Liver (tissue), 9 donors: Measurements from ENCODE around the gene MSI2. TPM values are rescaled to one million over a fixed set of nuclear protein-coding genes. Genes with fewer than 3 reads are reported as not detected.

Source experiments
- DNase-seq: peaks from one replicate; pipeline ENCODE4 v3.0.0-alpha.2; 2017; ENCODE audit warnings: low spot score
- H3K27ac ChIP-seq, 2 donors: one replicate each; pipeline ENCODE4 v1.7.0; 2013; ENCODE audit warnings: inconsistent platforms in 2 of 2, low read length in 2 of 2, control low read depth in 1 of 2, low read depth in 1 of 2, mild to moderate bottlenecking in 1 of 2
- H3K27me3 ChIP-seq, 4 donors: one replicate each; pipeline versions ENCODE4 v1.6.1 to v1.7.0; 2013; ENCODE audit warnings: low read length in 3 of 4, inconsistent platforms in 1 of 4, mild to moderate bottlenecking in 1 of 4, moderate library complexity in 1 of 4; ENCODE audit not compliant: control insufficient read depth in 4 of 4, insufficient read depth in 4 of 4
- H3K36me3 ChIP-seq, 4 donors: one replicate each; pipeline versions ENCODE4 v1.6.1 to v1.7.0; 2013; ENCODE audit warnings: low read length in 3 of 4, mild to moderate bottlenecking in 3 of 4, low read depth in 1 of 4, moderate library complexity in 1 of 4; ENCODE audit not compliant: control insufficient read depth in 4 of 4, insufficient read depth in 3 of 4
- H3K4me1 ChIP-seq, 4 donors: one replicate each; pipeline versions ENCODE4 v1.6.1 to v1.7.0; 2013; ENCODE audit warnings: low read length in 3 of 4, mild to moderate bottlenecking in 3 of 4, moderate library complexity in 1 of 4; ENCODE audit not compliant: control insufficient read depth in 4 of 4, insufficient read depth in 4 of 4
- H3K4me3 ChIP-seq, 3 donors: one replicate each; pipeline versions ENCODE4 v1.6.1 to v1.7.0; 2013; ENCODE audit warnings: low read length in 3 of 3, control low read depth in 1 of 3, low read depth in 1 of 3, mild to moderate bottlenecking in 1 of 3
- H3K9ac ChIP-seq, 2 donors: one replicate each; pipeline ENCODE4 v1.7.0; 2013; ENCODE audit warnings: low read length in 2 of 2, mild to moderate bottlenecking in 2 of 2, moderate library complexity in 2 of 2, control low read depth in 1 of 2, low read depth in 1 of 2
- H3K9me3 ChIP-seq, 4 donors: one replicate each; pipeline versions ENCODE4 v1.6.1 to v1.7.0; 2013; ENCODE audit warnings: low read length in 3 of 4; ENCODE audit not compliant: control insufficient read depth in 4 of 4
- CTCF ChIP-seq: fragments of 150-350 bp; IDR thresholded peaks from 2 replicates; pipeline ENCODE4 v1.5.1; 2017; ENCODE audit warnings: improper control_type of control experiment, low read depth, low read length; ENCODE audit not compliant: missing input control
- EGR1 ChIP-seq, 2 donors: IDR thresholded peaks; 2 replicates each; pipeline ENCODE4 v1.6.1; 2016 to 2018; ENCODE audit warnings: antibody characterized with exemption in 2 of 2, low read depth in 2 of 2
- FOXA1 ChIP-seq: IDR thresholded peaks from 2 replicates; pipeline ENCODE4 v1.6.1; 2016; ENCODE audit warnings: antibody characterized with exemption
- FOXA2 ChIP-seq: IDR thresholded peaks from 2 replicates; pipeline ENCODE4 v1.6.1; 2016; ENCODE audit warnings: antibody characterized with exemption
- GABPA ChIP-seq, 2 donors: IDR thresholded peaks in 1 of 2; conservative IDR thresholded peaks in 1 of 2; 2 replicates each; pipeline ENCODE4 v1.6.1; 2016; ENCODE audit warnings: antibody characterized with exemption in 2 of 2, mild to moderate bottlenecking in 1 of 2, moderate library complexity in 1 of 2
- HNF4A ChIP-seq, 2 donors: conservative IDR thresholded peaks; 2 replicates each; pipeline ENCODE4 v1.6.1; 2016; ENCODE audit warnings: antibody characterized with exemption in 2 of 2, mild to moderate bottlenecking in 2 of 2
- HNF4G ChIP-seq: IDR thresholded peaks from 2 replicates; pipeline ENCODE4 v1.6.1; 2016; ENCODE audit warnings: antibody characterized with exemption
- JUND ChIP-seq, 2 donors: IDR thresholded peaks; 2 replicates each; pipeline ENCODE4 v1.6.1; 2016; ENCODE audit warnings: antibody characterized with exemption in 2 of 2
- NR2F2 ChIP-seq: IDR thresholded peaks from 2 replicates; pipeline ENCODE4 v1.6.1; 2016; ENCODE audit warnings: antibody characterized with exemption
- RAD21 ChIP-seq, 2 donors: IDR thresholded peaks; 2 replicates each; pipeline ENCODE4 v1.6.1; 2016; ENCODE audit warnings: antibody characterized with exemption in 2 of 2, mild to moderate bottlenecking in 2 of 2
- REST ChIP-seq: IDR thresholded peaks from 2 replicates; pipeline ENCODE4 v1.6.1; 2016; ENCODE audit warnings: antibody characterized with exemption, mild to moderate bottlenecking
- RXRA ChIP-seq, 2 donors: IDR thresholded peaks; 2 replicates each; pipeline ENCODE4 v1.6.1; 2017 to 2018; ENCODE audit warnings: antibody characterized with exemption in 2 of 2, mild to moderate bottlenecking in 1 of 2
- SP1 ChIP-seq: IDR thresholded peaks from 2 replicates; pipeline ENCODE4 v1.6.1; 2018; ENCODE audit warnings: antibody characterized with exemption, mild to moderate bottlenecking
- YY1 ChIP-seq: IDR thresholded peaks from 2 replicates; pipeline ENCODE4 v1.6.1; 2016; ENCODE audit warnings: antibody characterized with exemption, mild to moderate bottlenecking
- ZBTB33 ChIP-seq: IDR thresholded peaks from 2 replicates; pipeline ENCODE4 v1.6.1; 2016; ENCODE audit warnings: antibody characterized with exemption
- WGBS: extraction: QIAGEN DNeasy Blood & Tissue Kit; methylation state at CpG from one replicate; pipeline ENCODE4 v1.1.7; 2013; 5-methylcytosine and 5-hydroxymethylcytosine counted together
- polyA plus RNA-seq, 2 donors: library from polyadenylated mRNA; stranded (reverse) in 1 of 2; unstranded in 1 of 2; fragments of 200-250 nt in 1 of 2; fragments of >200 nt in 1 of 2; fragmentation: Nextera tagmentation in 1 of 2; extraction: Ambion mirVana in 1 of 2; gene quantifications; one replicate each; pipeline versions ENCODE4 v1.2.1 to v1.2.3, GENCODE V29; 2013 to 2015
- total RNA-seq, 2 donors: library from RNA; depleted of rRNA; stranded (reverse); fragments of >200 nt; gene quantifications; one replicate each; pipeline ENCODE4 v1.2.3, GENCODE V29; 2014
- TF ChIP-seq, protein P1 (sequence below): IDR thresholded peaks from 2 replicates; pipeline ENCODE4 v1.6.1; 2016; ENCODE audit warnings: antibody characterized with exemption
- TF ChIP-seq, protein P2 (sequence below): IDR thresholded peaks from 2 replicates; pipeline ENCODE4 v1.6.1; 2016; ENCODE audit warnings: antibody characterized with exemption
- donor health status: healthy.
- donor health status: healthy.
- donor health status: healthy.
- donor health status: healthy.
- donor health status: healthy.

MSI2 gene
- total and polyA plus RNA-seq, 4 donors = 5.7 to 15.6 (median 9.2) TPM

DNA sequence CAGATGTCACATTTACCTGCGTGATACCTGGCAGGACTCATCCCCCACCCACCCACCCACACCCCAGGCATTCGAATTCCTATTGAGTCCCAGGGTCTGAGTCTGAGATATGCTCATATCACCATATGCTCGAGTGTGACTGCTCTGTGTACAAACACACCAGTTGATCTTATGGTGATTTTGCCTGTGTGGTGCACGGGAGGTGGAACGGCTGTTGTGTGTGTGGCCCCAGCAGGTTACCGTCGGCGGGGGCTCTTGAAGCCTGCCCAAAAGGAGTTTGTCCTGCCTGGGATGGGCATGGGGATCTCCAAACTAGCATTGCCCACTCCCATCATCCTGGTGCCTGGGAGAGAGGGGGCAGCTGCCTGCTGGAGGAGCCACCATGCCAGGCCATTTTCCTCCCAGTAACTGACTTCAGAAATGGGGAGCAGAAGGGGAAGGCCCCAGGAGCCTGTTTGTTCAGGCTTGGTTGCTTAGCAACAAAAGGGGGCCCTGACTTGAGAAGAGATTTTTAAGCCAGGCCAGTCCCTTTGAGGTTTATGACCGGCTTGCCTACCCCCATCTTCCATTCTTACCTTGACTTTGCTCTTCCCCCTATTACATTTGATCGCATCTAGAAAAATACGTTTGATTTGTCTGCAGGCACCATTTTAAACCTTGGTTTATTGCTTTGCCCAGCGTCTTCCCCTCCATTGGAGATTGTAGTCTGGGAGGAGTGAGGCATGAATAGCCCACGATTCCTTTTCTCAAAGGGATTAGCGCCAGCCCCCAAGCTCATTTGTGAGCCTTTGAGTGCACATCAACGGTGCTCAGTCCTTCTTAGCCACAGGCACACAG lies 271.1 kb downstream of the MSI2 start:
- Histone ChIP-seq H3K36me3 (no peaks in the 10 kb centered on the region), H3K4me1 (peaks cover 5 to 13% (median 7%) of the 10 kb centered on the region in 4 donors), H3K27ac (no peak overlapping the region), H3K9me3 (no peaks in the 10 kb centered on the region), H3K4me3 (no peak overlapping the region), H3K27me3 (no peaks in the 10 kb centered on the region), H3K9ac (no peak overlapping the region)
- TF ChIP-seq SP1 = no peak
- TF ChIP-seq JUND (IDR thresholded peaks at IDR 0.05) = no peak
- no peak for TF ChIP-seq EGR1 (IDR thresholded peaks at IDR 0.05; ENCODE audit: low read depth in 2 of 2)
- no peak for TF ChIP-seq REST
- no peak for TF ChIP-seq HNF4A (conservative IDR thresholded peaks at IDR 0.05)
- TF ChIP-seq YY1 = no peak
- no peak for TF ChIP-seq FOXA1
- no peak for TF ChIP-seq ZBTB33
- no peak for TF ChIP-seq NR2F2
- no peak for TF ChIP-seq RXRA (IDR thresholded peaks at IDR 0.05)
- no peak for TF ChIP-seq GABPA (IDR thresholded peaks at IDR 0.05 in 1 of 2, conservative IDR thresholded peaks at IDR 0.05 in 1 of 2)
- TF ChIP-seq FOXA2 = no peak
- no peak for TF ChIP-seq CTCF
- TF ChIP-seq, protein P1, sequence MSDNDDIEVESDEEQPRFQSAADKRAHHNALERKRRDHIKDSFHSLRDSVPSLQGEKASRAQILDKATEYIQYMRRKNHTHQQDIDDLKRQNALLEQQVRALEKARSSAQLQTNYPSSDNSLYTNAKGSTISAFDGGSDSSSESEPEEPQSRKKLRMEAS = no peak
- WGBS = 73% methylated on average over 15 of the region's 15 CpGs
- no peak for DNase-seq

GRCh38 chr17:57528058-57528451 lies 271.7 kb downstream of the MSI2 start:
- Histone ChIP-seq H3K27ac (no peak overlapping the region), H3K4me3 (no peak overlapping the region), H3K36me3 (no peaks in the 10 kb centered on the region), H3K9me3 (no peaks in the 10 kb centered on the region), H3K9ac (no peak overlapping the region), H3K4me1 (peaks cover 5 to 13% (median 7%) of the 10 kb centered on the region in 4 donors), H3K27me3 (no peaks in the 10 kb centered on the region)
- DNase-seq = no peak
- WGBS = 88% methylated on average over 7 of the region's 7 CpGs
- no peak for TF ChIP-seq EGR1 (IDR thresholded peaks at IDR 0.05; ENCODE audit: low read depth in 2 of 2)
- TF ChIP-seq ZBTB33 = no peak
- no peak for TF ChIP-seq GABPA (IDR thresholded peaks at IDR 0.05 in 1 of 2, conservative IDR thresholded peaks at IDR 0.05 in 1 of 2)
- TF ChIP-seq HNF4G = no peak
- no peak for TF ChIP-seq RAD21 (IDR thresholded peaks at IDR 0.05)
- TF ChIP-seq FOXA1 = no peak
- TF ChIP-seq, protein P1 = no peak
- TF ChIP-seq, protein P2, sequence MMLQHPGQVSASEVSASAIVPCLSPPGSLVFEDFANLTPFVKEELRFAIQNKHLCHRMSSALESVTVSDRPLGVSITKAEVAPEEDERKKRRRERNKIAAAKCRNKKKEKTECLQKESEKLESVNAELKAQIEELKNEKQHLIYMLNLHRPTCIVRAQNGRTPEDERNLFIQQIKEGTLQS = no peak
- no peak for TF ChIP-seq YY1
- TF ChIP-seq RXRA (IDR thresholded peaks at IDR 0.05) = no peak
- TF ChIP-seq JUND (IDR thresholded peaks at IDR 0.05) = no peak
- TF ChIP-seq FOXA2 = no peak
- no peak for TF ChIP-seq HNF4A (conservative IDR thresholded peaks at IDR 0.05)
